SJCRH30 (cell line): Measurements from ENCODE around the gene PPP2R5C. TPM values are rescaled to one million over a fixed set of nuclear protein-coding genes. Genes with fewer than 3 reads are reported as not detected.

Experiments
- DNase-seq, 2 experiments: peaks; one replicate each; pipeline ENCODE4 v3.0.0-alpha.2; 2015 to 2020
- H3K27ac ChIP-seq: fragments of 250-450 bp; sonication (Bioruptor Pico); 2 replicates; pipeline ENCODE4 v1.5.1; 2020; ENCODE audit warnings: mild to moderate bottlenecking, moderate library complexity
- H3K27me3 ChIP-seq: fragments of 250-450 bp; sonication (Bioruptor Pico); 2 replicates; pipeline ENCODE4 v1.5.1; 2020; ENCODE audit warnings: mild to moderate bottlenecking, moderate library complexity
- H3K36me3 ChIP-seq: fragments of 250-450 bp; sonication (Bioruptor Pico); 2 replicates; pipeline ENCODE4 v1.5.1; 2020; ENCODE audit warnings: mild to moderate bottlenecking, moderate library complexity
- H3K4me1 ChIP-seq: fragments of 250-450 bp; sonication (Bioruptor Pico); 2 replicates; pipeline ENCODE4 v1.5.1; 2020; ENCODE audit warnings: mild to moderate bottlenecking, moderate library complexity
- H3K4me3 ChIP-seq: fragments of 250-450 bp; sonication (Bioruptor Pico); 2 replicates; pipeline ENCODE4 v1.5.1; 2020; ENCODE audit warnings: mild to moderate bottlenecking, moderate library complexity
- H3K9me3 ChIP-seq: fragments of 250-450 bp; sonication (Bioruptor Pico); replicated peaks from 2 replicates; pipeline ENCODE4 v1.5.1; 2020; ENCODE audit warnings: mild to moderate bottlenecking, moderate library complexity
- total RNA-seq: library from RNA; depleted of rRNA; stranded (reverse); fragments of >200 nt; shearing (Covaris generic); gene quantifications from 2 replicates; pipeline ENCODE4 v1.2.3, GENCODE V29; 2014

The PPP2R5C gene
- total RNA-seq, 1 experiment from 2014 or later, result 161 TPM

GRCh38 chr14:101961011-101961721 is 199.7 kb downstream of the PPP2R5C start:
- peaks cover 11% of the 10 kb centered on the region for H3K4me1 ChIP-seq
- H3K4me3 ChIP-seq, result no peak overlapping the region
- no peak overlapping the region for H3K27ac ChIP-seq
- H3K36me3 ChIP-seq, result no peaks in the 10 kb centered on the region
- H3K9me3 ChIP-seq, result no peaks in the 10 kb centered on the region
- peak; percentile 77 to 88 for DNase-seq
- no peaks in the 10 kb centered on the region; the same call in 1 of the 2 replicates for H3K27me3 ChIP-seq

GRCh38 chr14:101961746-101962502 is 200.4 kb downstream of the PPP2R5C start:
- H3K4me1 ChIP-seq, result peaks cover 16% of the 10 kb centered on the region
- H3K36me3 ChIP-seq, result no peaks in the 10 kb centered on the region
- no peak overlapping the region for H3K27ac ChIP-seq
- H3K9me3 ChIP-seq, result no peaks in the 10 kb centered on the region
- DNase-seq, result no peak
- no peak overlapping the region for H3K4me3 ChIP-seq
- no peaks in the 10 kb centered on the region; the same call in 1 of the 2 replicates for H3K27me3 ChIP-seq

- no peaks in the 10 kb centered on the region for H3K9me3 ChIP-seq
- no peaks in the 10 kb centered on the region for H3K36me3 ChIP-seq
- peak; percentile 84 to 88 for DNase-seq
- H3K4me1 ChIP-seq, result peaks cover 18% of the 10 kb centered on the region
- H3K27me3 ChIP-seq, result no peaks in the 10 kb centered on the region; the same call in 1 of the 2 replicates
- H3K4me3 ChIP-seq, result no peak overlapping the region
- no peak overlapping the region for H3K27ac ChIP-seq
Observed at GRCh38 chr14:101962503-101962874, 201.0 kb downstream of the PPP2R5C start.

- no peak overlapping the region for H3K27ac ChIP-seq
Observed at GRCh38 chr14:101963052-101963451, 201.5 kb downstream of the PPP2R5C start.

GRCh38 chr14:101963656-101964296 is 202.3 kb downstream of the PPP2R5C start:
- DNase-seq, result no peak
- H3K9me3 ChIP-seq, result no peaks in the 10 kb centered on the region
- H3K27ac ChIP-seq, result no peak overlapping the region
- H3K4me3 ChIP-seq, result peak overlapping the region; percentile 95
- H3K4me1 ChIP-seq, result peaks cover 18% of the 10 kb centered on the region
- H3K27me3 ChIP-seq, result no peaks in the 10 kb centered on the region
- no peaks in the 10 kb centered on the region for H3K36me3 ChIP-seq

More at GRCh38 chr14:101963052-101963451, 201.5 kb downstream of the PPP2R5C start:
- Histone ChIP-seq H3K9me3 (no peaks in the 10 kb centered on the region), H3K36me3 (no peaks in the 10 kb centered on the region), H3K4me1 (peaks cover 18% of the 10 kb centered on the region), H3K27me3 (no peaks in the 10 kb centered on the region; the same call in 1 of the 2 replicates), H3K4me3 (no peak overlapping the region)
- DNase-seq, result no peak

- Histone ChIP-seq H3K4me3 (peak within 1 kb of the TSS; percentile 95), H3K36me3 (0 out of 2 replicates have a peak, but pooled peaks cover 3% of the 10 kb centered on the region), H3K27me3 (no peaks in the 10 kb centered on the region), H3K4me1 (peaks cover 18% of the 10 kb centered on the region), H3K27ac (peak within 1 kb of the TSS; percentile 74), H3K9me3 (no peaks in the 10 kb centered on the region)
- peak; percentile 97 to 99 for DNase-seq
Observed at GRCh38 chr14:101964297-101965180, 203.0 kb downstream of the PPP2R5C start, which contains the start of gene DYNC1H1. DYNC1H1 (plus strand) TSS chr14:101964573; CDS start chr14:101964692, 119 bp downstream.

GRCh38 chr14:101965181-101965544 is 203.7 kb downstream of the PPP2R5C start:
- peak overlapping the region; percentile 74 for H3K27ac ChIP-seq
- 0 out of 2 replicates have a peak, but pooled peaks cover 6% of the 10 kb centered on the region for H3K36me3 ChIP-seq
- H3K4me1 ChIP-seq, result peaks cover 18% of the 10 kb centered on the region
- no peaks in the 10 kb centered on the region for H3K9me3 ChIP-seq
- DNase-seq, result peak; percentile 67 to 75
- H3K27me3 ChIP-seq, result no peaks in the 10 kb centered on the region
- H3K4me3 ChIP-seq, result peak overlapping the region; percentile 95

GRCh38 chr14:101965770-101966722 is 204.5 kb downstream of the PPP2R5C start:
- Histone ChIP-seq H3K36me3 (0 out of 2 replicates have a peak, but pooled peaks cover 6% of the 10 kb centered on the region), H3K4me3 (peak overlapping the region; percentile 95), H3K27me3 (no peaks in the 10 kb centered on the region), H3K27ac (peak overlapping the region; percentile 74), H3K4me1 (peaks cover 18% of the 10 kb centered on the region), H3K9me3 (no peaks in the 10 kb centered on the region)
- DNase-seq, result peak; percentile 28 to 53

GRCh38 chr14:101966742-101967141 is 205.2 kb downstream of the PPP2R5C start:
- H3K27ac ChIP-seq, result peak overlapping the region; percentile 37
- H3K27me3 ChIP-seq, result no peaks in the 10 kb centered on the region
- H3K9me3 ChIP-seq, result no peaks in the 10 kb centered on the region
- no peak overlapping the region for H3K4me3 ChIP-seq
- H3K36me3 ChIP-seq, result 0 out of 2 replicates have a peak, but pooled peaks cover 6% of the 10 kb centered on the region
- peaks cover 18% of the 10 kb centered on the region for H3K4me1 ChIP-seq
- no peak for DNase-seq

- no peaks in the 10 kb centered on the region for H3K27me3 ChIP-seq
- H3K4me1 ChIP-seq, result peaks cover 12% of the 10 kb centered on the region; the same call in 1 of the 2 replicates
- no peak overlapping the region for H3K27ac ChIP-seq
- no peak overlapping the region for H3K4me3 ChIP-seq
- 0 out of 2 replicates have a peak, but pooled peaks cover 6% of the 10 kb centered on the region for H3K36me3 ChIP-seq
- no peak for DNase-seq
- no peaks in the 10 kb centered on the region for H3K9me3 ChIP-seq
Observed at GRCh38 chr14:101968186-101968585, 206.7 kb downstream of the PPP2R5C start.

GRCh38 chr14:101969481-101969880 is 208.0 kb downstream of the PPP2R5C start:
- H3K27ac ChIP-seq, result no peak overlapping the region
- no peak overlapping the region for H3K4me3 ChIP-seq
- no peak for DNase-seq

GRCh38 chr14:101970830-101971400 is 209.4 kb downstream of the PPP2R5C start:
- no peaks in the 10 kb centered on the region for H3K27me3 ChIP-seq
- H3K36me3 ChIP-seq, result 0 out of 2 replicates have a peak, but pooled peaks cover 6% of the 10 kb centered on the region
- no peaks in the 10 kb centered on the region for H3K9me3 ChIP-seq
- no peak overlapping the region for H3K4me3 ChIP-seq
- peaks cover 12% of the 10 kb centered on the region; the same call in 1 of the 2 replicates for H3K4me1 ChIP-seq
- H3K27ac ChIP-seq, result no peak overlapping the region
- no peak for DNase-seq

More at GRCh38 chr14:101969481-101969880, 208.0 kb downstream of the PPP2R5C start:
- Histone ChIP-seq H3K36me3 (0 out of 2 replicates have a peak, but pooled peaks cover 6% of the 10 kb centered on the region), H3K4me1 (peaks cover 12% of the 10 kb centered on the region; the same call in 1 of the 2 replicates), H3K9me3 (no peaks in the 10 kb centered on the region), H3K27me3 (no peaks in the 10 kb centered on the region)
